Hepatocyte (in vitro differentiated cells): Measurements from ENCODE around the gene TRPM6.

Experiments used
- EZH2 ChIP-seq: fragments of 200-600 bp; sonication (generic); IDR thresholded peaks from 2 replicates; pipeline ENCODE4 v1.6.1; 2016; ENCODE audit warnings: antibody characterized with exemption, mild to moderate bottlenecking, borderline replicate concordance
- TF ChIP-seq, protein P1 (sequence below): fragments of 200-600 bp; sonication (generic); IDR thresholded peaks from 2 replicates; pipeline ENCODE4 v1.5.1; 2016; ENCODE audit warnings: antibody characterized with exemption, mild to moderate bottlenecking; ENCODE audit not compliant: poor library complexity

DNA sequence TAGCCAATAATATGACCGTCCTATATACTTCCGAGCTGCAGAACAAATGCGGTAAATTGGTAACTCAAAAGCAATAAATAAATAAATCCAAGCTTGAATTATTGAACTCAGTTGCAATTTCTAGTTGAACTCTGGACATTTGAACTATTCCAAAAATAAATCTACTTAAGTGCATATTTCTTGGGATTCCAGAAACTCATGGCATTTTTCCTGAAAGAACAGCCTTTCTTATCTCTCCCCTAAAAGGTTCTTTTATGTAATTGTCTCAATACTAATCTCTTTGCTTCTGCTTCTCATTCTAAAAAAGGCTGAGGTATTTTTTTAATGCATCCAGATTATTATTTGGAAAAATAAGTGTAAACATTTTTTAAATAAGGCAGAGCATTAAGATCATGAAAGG lies 131.7 kb downstream of the TRPM6 start:
- TF ChIP-seq, protein P1, sequence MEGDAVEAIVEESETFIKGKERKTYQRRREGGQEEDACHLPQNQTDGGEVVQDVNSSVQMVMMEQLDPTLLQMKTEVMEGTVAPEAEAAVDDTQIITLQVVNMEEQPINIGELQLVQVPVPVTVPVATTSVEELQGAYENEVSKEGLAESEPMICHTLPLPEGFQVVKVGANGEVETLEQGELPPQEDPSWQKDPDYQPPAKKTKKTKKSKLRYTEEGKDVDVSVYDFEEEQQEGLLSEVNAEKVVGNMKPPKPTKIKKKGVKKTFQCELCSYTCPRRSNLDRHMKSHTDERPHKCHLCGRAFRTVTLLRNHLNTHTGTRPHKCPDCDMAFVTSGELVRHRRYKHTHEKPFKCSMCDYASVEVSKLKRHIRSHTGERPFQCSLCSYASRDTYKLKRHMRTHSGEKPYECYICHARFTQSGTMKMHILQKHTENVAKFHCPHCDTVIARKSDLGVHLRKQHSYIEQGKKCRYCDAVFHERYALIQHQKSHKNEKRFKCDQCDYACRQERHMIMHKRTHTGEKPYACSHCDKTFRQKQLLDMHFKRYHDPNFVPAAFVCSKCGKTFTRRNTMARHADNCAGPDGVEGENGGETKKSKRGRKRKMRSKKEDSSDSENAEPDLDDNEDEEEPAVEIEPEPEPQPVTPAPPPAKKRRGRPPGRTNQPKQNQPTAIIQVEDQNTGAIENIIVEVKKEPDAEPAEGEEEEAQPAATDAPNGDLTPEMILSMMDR: no peak
- TF ChIP-seq EZH2: no peak
